Upper lobe of right lung (tissue), 1 donor: Measurements from ENCODE around the gene CNNM3. TPM values are rescaled to one million over a fixed set of nuclear protein-coding genes. Genes with fewer than 3 reads are reported as not detected.

Experiments
- ATAC-seq: fragments of 200-7000 bp; cut with Tn5 transposase; one replicate; pipeline ENCODE4 v1.9.1; 2020; ENCODE audit warnings: mild to moderate bottlenecking, moderate library complexity
- DNase-seq: peaks from one replicate; pipeline ENCODE4 v3.0.0-alpha.2; 2020
- H3K27ac ChIP-seq: fragments of 200-600 bp; one replicate; pipeline ENCODE4 v1.8.0; 2022
- H3K27me3 ChIP-seq: fragments of 200-600 bp; one replicate; pipeline ENCODE4 v1.8.0; 2022; ENCODE audit warnings: mild to moderate bottlenecking
- H3K36me3 ChIP-seq: fragments of 200-600 bp; one replicate; pipeline ENCODE4 v1.8.0; 2022
- H3K4me1 ChIP-seq: fragments of 200-600 bp; one replicate; pipeline ENCODE4 v1.8.0; 2022
- H3K4me3 ChIP-seq: fragments of 200-600 bp; one replicate; pipeline ENCODE4 v1.8.0; 2022; ENCODE audit warnings: mild to moderate bottlenecking
- H3K9me3 ChIP-seq: fragments of 200-600 bp; one replicate; pipeline ENCODE4 v1.8.0; 2022
- CTCF ChIP-seq: fragments of 200-600 bp; IDR thresholded peaks from one replicate; pipeline ENCODE4 v1.8.0; 2022; ENCODE audit warnings: antibody characterized with exemption
- intact Hi-C: fragments of 100-400 bp; cut with DNase I; formaldehyde crosslinking; loops from one replicate; pipeline ENCODE4 v1.11.0; 2022
- total RNA-seq: library from RNA; stranded (reverse); fragmentation: NEBNext Ultra II Directional; extraction: Animal tissue kit (Norgen Biotek cat#: 25700); gene quantifications from one replicate; pipeline ENCODE4 v1.2.1, GENCODE V29; 2021
- donor health status: DM: no; HTN: yes; CAD: no; lungs with severe emphysema.

CNNM3 gene
- total RNA-seq, 1 donor from 2014 or later: 34.1 TPM

DNA sequence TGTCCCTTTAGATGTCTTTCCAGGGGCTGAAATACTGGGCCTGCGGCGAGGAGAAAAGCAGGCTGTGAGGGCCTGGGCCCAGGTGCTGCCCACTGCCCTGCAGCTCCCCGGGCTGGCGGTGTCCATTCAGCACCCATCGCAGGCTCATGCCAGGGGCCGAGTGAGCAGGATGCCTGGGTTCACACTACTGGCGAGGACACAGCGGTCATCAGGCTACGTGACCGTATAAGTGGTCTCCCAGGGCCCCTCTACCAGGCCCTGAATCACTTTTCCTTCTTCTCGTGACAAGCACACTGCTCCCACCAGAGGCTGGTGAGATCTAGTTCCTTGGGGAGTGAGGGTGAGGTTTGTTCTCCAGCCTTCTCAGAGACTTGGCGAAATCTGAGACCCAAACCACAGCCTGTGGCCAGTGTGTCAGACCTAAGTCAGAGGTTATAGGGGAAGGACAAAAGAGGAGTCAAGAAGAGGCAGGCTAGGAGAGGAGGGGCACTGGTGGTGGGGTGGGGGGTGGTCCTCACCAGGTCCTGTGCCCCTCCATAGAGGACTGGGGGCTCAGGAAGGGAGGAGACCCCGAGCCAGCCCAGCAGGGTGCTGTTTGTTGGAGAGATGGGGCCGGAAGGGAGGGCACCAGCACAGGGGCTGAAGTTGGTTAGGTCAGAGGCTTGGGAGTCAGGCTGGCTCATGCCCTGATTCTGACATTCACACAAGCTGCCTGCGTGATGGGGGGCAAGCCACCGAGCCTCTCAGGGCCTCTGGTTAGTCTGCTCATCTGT is 60.4 kb downstream of the CNNM3 start:
- Histone ChIP-seq H3K27ac (no peak overlapping the region), H3K9me3 (no peaks in the 10 kb centered on the region), H3K4me1 (peaks cover 19% of the 10 kb centered on the region), H3K36me3 (no peaks in the 10 kb centered on the region), H3K27me3 (no peaks in the 10 kb centered on the region), H3K4me3 (no peak overlapping the region)
- no peak for TF ChIP-seq CTCF
- DNase-seq (no peak), ATAC-seq (no peak)
- intact Hi-C loops: no loop called here

GRCh38 chr2:96877042-96877451 is 61.0 kb downstream of the CNNM3 start:
- Histone ChIP-seq H3K9me3 (no peaks in the 10 kb centered on the region), H3K4me3 (no peak overlapping the region), H3K27ac (no peak overlapping the region), H3K4me1 (peaks cover 23% of the 10 kb centered on the region), H3K36me3 (no peaks in the 10 kb centered on the region), H3K27me3 (no peaks in the 10 kb centered on the region)
- intact Hi-C loops: no loop called here
- TF ChIP-seq CTCF: no peak
- DNase-seq (no peak), ATAC-seq (no peak)

DNA sequence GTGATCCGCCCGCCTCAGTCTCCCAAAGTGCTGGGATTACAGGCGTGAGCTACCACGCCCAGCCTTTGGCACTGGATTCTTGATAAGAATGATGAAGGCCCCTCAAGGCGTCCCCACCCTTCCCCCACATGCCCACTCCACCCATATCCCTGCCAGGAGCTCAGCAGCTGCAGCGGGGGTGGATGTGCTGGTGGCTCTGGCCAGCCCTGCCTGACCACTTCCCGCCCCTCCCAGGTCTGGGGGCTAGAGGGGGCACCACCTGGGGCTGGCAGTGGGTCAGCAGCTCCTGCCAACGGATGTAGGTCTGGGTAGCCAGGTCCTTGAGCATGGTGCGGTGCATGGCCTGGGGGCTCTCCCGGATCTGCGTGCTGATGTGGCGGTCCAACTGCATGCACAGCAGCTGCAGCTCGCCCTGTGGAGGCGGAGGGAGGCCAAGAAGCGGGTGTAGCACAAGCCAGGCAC is 61.6 kb downstream of the CNNM3 start:
- no peak for TF ChIP-seq CTCF
- Histone ChIP-seq H3K27me3 (no peaks in the 10 kb centered on the region), H3K4me3 (no peak overlapping the region), H3K9me3 (no peaks in the 10 kb centered on the region), H3K27ac (no peak overlapping the region), H3K4me1 (peaks cover 22% of the 10 kb centered on the region), H3K36me3 (no peaks in the 10 kb centered on the region)
- ATAC-seq (no peak), DNase-seq (no peak)
- intact Hi-C loops: no loop called here

DNA sequence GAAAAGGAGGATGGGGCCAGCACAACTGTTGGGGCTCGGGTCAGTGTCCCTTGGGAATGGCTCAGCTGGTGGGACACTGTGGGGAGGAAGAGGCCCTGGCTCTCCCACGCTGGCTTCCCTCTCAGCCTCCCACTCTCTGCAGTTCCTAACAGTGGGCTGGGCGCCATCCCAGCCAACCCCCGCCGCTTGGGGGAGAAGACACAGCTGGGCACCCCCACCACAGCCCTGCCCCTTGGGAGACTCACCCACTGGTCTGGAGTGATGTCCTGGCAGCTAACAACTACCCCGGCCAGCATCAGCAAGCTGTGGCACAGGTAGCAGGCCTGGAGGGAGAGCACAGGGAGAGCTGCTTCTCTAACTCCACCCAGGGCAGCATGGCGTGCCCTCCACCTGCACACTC is 62.1 kb downstream of the CNNM3 start:
- no peak overlapping the region for H3K4me3 ChIP-seq
- DNase-seq: no peak
- no peaks in the 10 kb centered on the region for H3K27me3 ChIP-seq
- no peak overlapping the region for H3K27ac ChIP-seq
- ATAC-seq: no peak
- peaks cover 17% of the 10 kb centered on the region for H3K4me1 ChIP-seq
- no peaks in the 10 kb centered on the region for H3K9me3 ChIP-seq
- intact Hi-C loops: no loop called here
- TF ChIP-seq CTCF: no peak
- no peaks in the 10 kb centered on the region for H3K36me3 ChIP-seq

DNA sequence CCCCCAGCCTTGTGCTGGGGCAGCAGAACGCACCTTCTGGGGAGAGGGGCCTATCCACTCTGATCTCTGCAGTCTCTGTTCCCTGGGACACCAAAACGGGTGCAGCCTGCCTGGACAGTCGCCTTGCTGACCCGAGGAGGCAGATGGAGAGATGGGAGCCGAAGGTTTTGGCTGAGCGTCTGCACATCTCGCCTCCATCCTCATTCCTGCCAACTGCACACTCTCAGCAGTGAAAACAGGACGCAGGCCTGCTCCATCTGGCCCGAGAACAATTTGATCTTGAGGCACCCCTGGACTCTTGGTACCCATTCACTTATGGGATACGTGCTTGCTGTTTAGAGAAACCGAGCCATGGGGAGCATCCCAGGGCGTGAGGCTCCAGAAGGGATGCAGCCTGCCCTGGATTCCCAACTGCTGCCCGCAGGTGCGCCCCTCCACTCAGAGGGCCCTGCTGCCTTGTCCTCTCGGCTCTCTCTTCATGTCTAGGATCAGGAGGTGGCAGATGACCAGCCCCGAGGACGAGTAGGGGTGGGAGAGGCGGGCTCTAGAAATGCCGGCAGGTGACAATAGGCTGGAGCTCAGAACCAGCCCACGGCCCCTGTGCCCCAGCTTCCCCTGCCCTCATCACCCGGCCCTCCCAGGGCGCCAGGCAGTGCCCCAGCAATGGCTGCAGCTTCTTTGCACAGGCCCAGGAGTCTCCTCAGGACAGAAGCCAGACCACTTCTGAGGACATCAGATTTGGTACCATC is 62.9 kb downstream of the CNNM3 start:
- no peak for TF ChIP-seq CTCF
- no peak for DNase-seq
- Histone ChIP-seq H3K4me3 (no peak overlapping the region), H3K36me3 (no peaks in the 10 kb centered on the region), H3K27me3 (no peaks in the 10 kb centered on the region), H3K27ac (no peak overlapping the region), H3K9me3 (no peaks in the 10 kb centered on the region), H3K4me1 (peaks cover 9% of the 10 kb centered on the region)
- intact Hi-C loops: no loop called here
- no peak for ATAC-seq
